H7 (cell line): ENCODE results near the gene ACOT4. TPM values are rescaled to one million over a fixed set of nuclear protein-coding genes. Genes with fewer than 3 reads are reported as not detected.
"Not testable (repeated sequence)": the region's sequence is repeated elsewhere in the genome, so short reads cannot be mapped to it uniquely, and the experiment has no call there.

Experiments used
- DNase-seq: peaks from one replicate; pipeline ENCODE4 v3.0.0; 2012
- H3K27me3 ChIP-seq: 2 replicates; pipeline ENCODE4 v1.6.0; 2011; ENCODE audit warnings: mild to moderate bottlenecking, low read length; ENCODE audit not compliant: control insufficient read depth, insufficient read depth
- H3K36me3 ChIP-seq: replicated peaks from 2 replicates; pipeline ENCODE4 v1.5.1; 2011; ENCODE audit warnings: low read length; ENCODE audit not compliant: control insufficient read depth, insufficient read depth
- H3K4me3 ChIP-seq: 2 replicates; pipeline ENCODE4 v1.5.1; 2011; ENCODE audit warnings: low read depth, mild to moderate bottlenecking, control low read depth, low read length, moderate library complexity; ENCODE audit not compliant: insufficient read depth
- total RNA-seq: library from RNA; depleted of rRNA; stranded (reverse); fragments of >200 nt; shearing (Covaris generic); gene quantifications from 2 replicates; pipeline ENCODE4 v1.2.3, GENCODE V29; 2014

ACOT4 gene
- total RNA-seq, 1 experiment from 2014 or later: 0.80 TPM

- H3K36me3 ChIP-seq, DNase-seq, H3K27me3 ChIP-seq: not testable (repeated sequence)
- H3K4me3 ChIP-seq: peak overlapping the region; percentile 42
These were observed 22.8 kb upstream of the ACOT4 start for GRCh38 chr14:73568886-73569184.

GRCh38 chr14:73569185-73569958, 22.3 kb upstream of the ACOT4 start, which contains the start of gene ACOT2:
Gene ACOT2 (plus strand): TSS chr14:73569213. CDS start chr14:73569241, 28 bp downstream.
- DNase-seq: peak; percentile 77
- not testable (repeated sequence) for H3K27me3 ChIP-seq, H3K36me3 ChIP-seq
- peak within 1 kb of the TSS; percentile 42 for H3K4me3 ChIP-seq

GRCh38 chr14:73570913-73571312, 20.8 kb upstream of the ACOT4 start:
- H3K36me3 ChIP-seq, H3K27me3 ChIP-seq, H3K4me3 ChIP-seq: not testable (repeated sequence)
- DNase-seq: peak; percentile 80

GRCh38 chr14:73573034-73573433, 18.6 kb upstream of the ACOT4 start:
- H3K4me3 ChIP-seq, DNase-seq, H3K27me3 ChIP-seq, H3K36me3 ChIP-seq: not testable (repeated sequence)

GRCh38 chr14:73573740-73574139, 17.9 kb upstream of the ACOT4 start:
- H3K4me3 ChIP-seq, DNase-seq, H3K36me3 ChIP-seq, H3K27me3 ChIP-seq: not testable (repeated sequence)

- not testable (repeated sequence) for DNase-seq, H3K36me3 ChIP-seq, H3K4me3 ChIP-seq, H3K27me3 ChIP-seq
These were observed 17.4 kb upstream of the ACOT4 start for GRCh38 chr14:73574251-73574650.

- H3K36me3 ChIP-seq: no peaks in the 10 kb centered on the region; the same call in 1 of the 2 replicates
- no peak for DNase-seq
- H3K27me3 ChIP-seq: no peaks in the 10 kb centered on the region
- H3K4me3 ChIP-seq: no peak overlapping the region
These were observed 15.3 kb upstream of the ACOT4 start for GRCh38 chr14:73576391-73576790.

- not testable (repeated sequence) for H3K4me3 ChIP-seq, H3K27me3 ChIP-seq, H3K36me3 ChIP-seq
These were observed 14.5 kb upstream of the ACOT4 start for GRCh38 chr14:73577214-73577613.

GRCh38 chr14:73582102-73582979, 9.3 kb upstream of the ACOT4 start:
- not testable (repeated sequence) for H3K27me3 ChIP-seq, DNase-seq, H3K36me3 ChIP-seq, H3K4me3 ChIP-seq

More at GRCh38 chr14:73577214-73577613, 14.5 kb upstream of the ACOT4 start:
- not testable (repeated sequence) for DNase-seq

- DNase-seq: no peak
- H3K36me3 ChIP-seq: no peaks in the 10 kb centered on the region
- H3K27me3 ChIP-seq: peaks cover 7% of the 10 kb centered on the region; the same call in 1 of the 2 replicates
- H3K4me3 ChIP-seq: no peak overlapping the region
These were observed 3.0 kb upstream of the ACOT4 start for GRCh38 chr14:73588695-73589094.

GRCh38 chr14:73589116-73589515, 2.6 kb upstream of the ACOT4 start:
- Histone ChIP-seq H3K27me3 (peaks cover 7% of the 10 kb centered on the region; the same call in 1 of the 2 replicates), H3K36me3 (no peaks in the 10 kb centered on the region), H3K4me3 (no peak overlapping the region)
- no peak for DNase-seq

GRCh38 chr14:73590673-73591004, 1.0 kb upstream of the ACOT4 start:
- not testable (repeated sequence) for H3K36me3 ChIP-seq, H3K4me3 ChIP-seq, H3K27me3 ChIP-seq, DNase-seq

GRCh38 chr14:73594491-73594890, 2.8 kb downstream of the ACOT4 start:
- no peaks in the 10 kb centered on the region for H3K36me3 ChIP-seq
- DNase-seq: no peak
- peaks cover 7% of the 10 kb centered on the region; the same call in 1 of the 2 replicates for H3K27me3 ChIP-seq
- H3K4me3 ChIP-seq: no peak overlapping the region

- no peak for DNase-seq
- no peak overlapping the region for H3K4me3 ChIP-seq
These were observed 7.8 kb downstream of the ACOT4 start for GRCh38 chr14:73599499-73599898.

GRCh38 chr14:73602994-73603393, 11.3 kb downstream of the ACOT4 start:
- no peak overlapping the region for H3K4me3 ChIP-seq

More at GRCh38 chr14:73599499-73599898, 7.8 kb downstream of the ACOT4 start:
- Histone ChIP-seq H3K36me3 (no peaks in the 10 kb centered on the region), H3K27me3 (no peaks in the 10 kb centered on the region)

More at GRCh38 chr14:73602994-73603393, 11.3 kb downstream of the ACOT4 start:
- DNase-seq: no peak
- no peaks in the 10 kb centered on the region for H3K36me3 ChIP-seq
- H3K27me3 ChIP-seq: no peaks in the 10 kb centered on the region
